Measurements from ENCODE around the gene PDE4D.

Gene PDE4D

GRCh38 chr5:59204114-59204897, 689.2 kb downstream of the PDE4D start:
- DNase-seq (ENCODE audit: low read depth): no peak

- DNase-seq (ENCODE audit: low read depth): no peak
Observed at GRCh38 chr5:59199868-59200267, 693.7 kb downstream of the PDE4D start.

GRCh38 chr5:59198832-59199231, 694.7 kb downstream of the PDE4D start:
- no peak for DNase-seq (ENCODE audit: low read depth)

GRCh38 chr5:59198365-59198764, 695.2 kb downstream of the PDE4D start:
- DNase-seq (ENCODE audit: low read depth): no peak

GRCh38 chr5:59197911-59198310, 695.6 kb downstream of the PDE4D start:
- no peak for DNase-seq (ENCODE audit: low read depth)

GRCh38 chr5:59193616-59194319, 699.8 kb downstream of the PDE4D start:
- no peak for DNase-seq (ENCODE audit: low read depth)

- DNase-seq (ENCODE audit: low read depth): no peak
Observed at GRCh38 chr5:59190746-59191145, 702.8 kb downstream of the PDE4D start.

- no peak for DNase-seq (ENCODE audit: low read depth)
Observed at GRCh38 chr5:59189472-59190244, 703.9 kb downstream of the PDE4D start.

- peak; percentile 34 for DNase-seq (ENCODE audit: low read depth)
Observed at GRCh38 chr5:59188419-59189225, 704.9 kb downstream of the PDE4D start.

GRCh38 chr5:59187857-59188256, 705.7 kb downstream of the PDE4D start:
- DNase-seq (ENCODE audit: low read depth): no peak

GRCh38 chr5:59186623-59187022, 706.9 kb downstream of the PDE4D start:
- no peak for DNase-seq (ENCODE audit: low read depth)

GRCh38 chr5:59185757-59186385, 707.7 kb downstream of the PDE4D start:
- no peak for DNase-seq (ENCODE audit: low read depth)

- DNase-seq (ENCODE audit: low read depth): no peak
Observed at GRCh38 chr5:59184769-59185168, 708.8 kb downstream of the PDE4D start.

- DNase-seq (ENCODE audit: low read depth): no peak
Observed at GRCh38 chr5:59182760-59183159, 710.8 kb downstream of the PDE4D start.

GRCh38 chr5:59180515-59180914, 713.0 kb downstream of the PDE4D start:
- no peak for DNase-seq (ENCODE audit: low read depth)

GRCh38 chr5:59179704-59180103, 713.8 kb downstream of the PDE4D start:
- no peak for DNase-seq (ENCODE audit: low read depth)

- DNase-seq (ENCODE audit: low read depth): no peak
Observed at GRCh38 chr5:59178482-59178881, 715.0 kb downstream of the PDE4D start.

GRCh38 chr5:59178071-59178470, 715.5 kb downstream of the PDE4D start:
- no peak for DNase-seq (ENCODE audit: low read depth)

- DNase-seq (ENCODE audit: low read depth): no peak
Observed at GRCh38 chr5:59177644-59178043, 715.9 kb downstream of the PDE4D start.

- DNase-seq (ENCODE audit: low read depth): peak; percentile 10
Observed at GRCh38 chr5:59174248-59174844, 719.2 kb downstream of the PDE4D start.

- no peak for DNase-seq (ENCODE audit: low read depth)
Observed at GRCh38 chr5:59173578-59173977, 719.9 kb downstream of the PDE4D start.

Data from activated T-cell treated with anti-CD3 and anti-CD28 coated beads for 24 hours (primary cell).